Calu3 (cell line): ENCODE data around the gene CALHM3. TPM values are rescaled to one million over a fixed set of nuclear protein-coding genes. Genes with fewer than 3 reads are reported as not detected.

Experiments used
- BruUV-seq: library from RNA; stranded (reverse); fragments of 400-500 nt; replicated peaks from 2 replicates; lab custom pipeline; 2021; lab: Mats Ljungman, UMichigan
- CTCF ChIA-PET: fragments of 300-600 bp; sonication (Branson Sonifier 250); formaldehyde crosslinking; loops from one replicate; lab custom pipeline; 2022; ENCODE audit warnings: antibody characterized with exemption; lab: Charles Lee
- DNase-seq: peaks from one replicate; pipeline ENCODE4 v3.0.0; 2022
- H3K27ac Mint-ChIP-seq: one replicate; pipeline ENCODE4 v1.8.0; 2022; ENCODE audit warnings: mixed read lengths; ENCODE audit not compliant: unreplicated experiment
- H3K27me3 Mint-ChIP-seq: one replicate; pipeline ENCODE4 v1.8.0; 2022; ENCODE audit warnings: mixed read lengths; ENCODE audit not compliant: unreplicated experiment
- H3K36me3 Mint-ChIP-seq: one replicate; pipeline ENCODE4 v1.8.0; 2022; ENCODE audit warnings: mild to moderate bottlenecking, moderate library complexity, mixed read lengths; ENCODE audit not compliant: insufficient read depth, unreplicated experiment
- H3K4me1 Mint-ChIP-seq: one replicate; pipeline ENCODE4 v1.8.0; 2022; ENCODE audit warnings: mild to moderate bottlenecking, low read depth, mixed read lengths; ENCODE audit not compliant: unreplicated experiment
- H3K4me3 Mint-ChIP-seq: one replicate; pipeline ENCODE4 v1.8.0; 2022; ENCODE audit warnings: mild to moderate bottlenecking, low read depth, moderate library complexity, mixed read lengths; ENCODE audit not compliant: unreplicated experiment
- H3K9me3 Mint-ChIP-seq: one replicate; pipeline ENCODE4 v1.8.0; 2022; ENCODE audit warnings: low read depth, mixed read lengths; ENCODE audit not compliant: unreplicated experiment
- intact Hi-C: fragments of 100-400 bp; cut with micrococcal nuclease; formaldehyde crosslinking; loops from one replicate; pipeline ENCODE4 v1.10.0; 2022; ENCODE audit not compliant: unreplicated experiment
- total RNA-seq: library from RNA; stranded (reverse); gene quantifications from 2 replicates; pipeline ENCODE4 v1.2.3, GENCODE V29; 2022
- TF ChIP-seq, protein P1 (sequence below): fragments of 200-600 bp; IDR thresholded peaks from one replicate; pipeline ENCODE4 v1.8.0; 2022; ENCODE audit warnings: antibody characterized with exemption; ENCODE audit not compliant: unreplicated experiment

CALHM3 gene
- total RNA-seq, 1 experiment from 2014 or later, result not detected

DNA sequence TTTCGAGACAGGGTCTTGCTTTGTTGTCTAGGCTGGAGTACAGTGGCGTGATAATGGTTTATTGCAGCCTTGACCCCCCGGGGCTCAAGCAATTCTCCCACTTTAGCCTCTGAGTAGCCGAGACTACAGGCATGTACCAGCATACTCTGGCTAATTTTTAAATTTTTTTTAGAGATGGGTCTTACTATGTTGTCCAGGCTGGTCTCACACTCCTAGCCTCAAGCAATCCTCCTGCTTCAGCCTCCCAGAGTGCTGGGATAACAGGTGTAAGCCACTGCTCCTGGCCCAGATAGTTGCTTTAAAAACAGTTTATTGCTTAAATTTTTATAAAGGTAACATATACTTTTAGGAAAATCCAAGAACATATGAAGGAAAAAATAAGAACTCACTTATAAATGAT, 40.8 kb upstream of the CALHM3 start:
- Mint-ChIP-seq H3K27ac (no peak overlapping the region), H3K36me3 (no peaks in the 10 kb centered on the region), H3K27me3 (peaks cover 23% of the 10 kb centered on the region), H3K4me3 (no peak overlapping the region), H3K9me3 (peaks cover 4% of the 10 kb centered on the region), H3K4me1 (peaks cover 50% of the 10 kb centered on the region)
- no peak for DNase-seq
- intact Hi-C loops, result no loop called here
- TF ChIP-seq, protein P1, sequence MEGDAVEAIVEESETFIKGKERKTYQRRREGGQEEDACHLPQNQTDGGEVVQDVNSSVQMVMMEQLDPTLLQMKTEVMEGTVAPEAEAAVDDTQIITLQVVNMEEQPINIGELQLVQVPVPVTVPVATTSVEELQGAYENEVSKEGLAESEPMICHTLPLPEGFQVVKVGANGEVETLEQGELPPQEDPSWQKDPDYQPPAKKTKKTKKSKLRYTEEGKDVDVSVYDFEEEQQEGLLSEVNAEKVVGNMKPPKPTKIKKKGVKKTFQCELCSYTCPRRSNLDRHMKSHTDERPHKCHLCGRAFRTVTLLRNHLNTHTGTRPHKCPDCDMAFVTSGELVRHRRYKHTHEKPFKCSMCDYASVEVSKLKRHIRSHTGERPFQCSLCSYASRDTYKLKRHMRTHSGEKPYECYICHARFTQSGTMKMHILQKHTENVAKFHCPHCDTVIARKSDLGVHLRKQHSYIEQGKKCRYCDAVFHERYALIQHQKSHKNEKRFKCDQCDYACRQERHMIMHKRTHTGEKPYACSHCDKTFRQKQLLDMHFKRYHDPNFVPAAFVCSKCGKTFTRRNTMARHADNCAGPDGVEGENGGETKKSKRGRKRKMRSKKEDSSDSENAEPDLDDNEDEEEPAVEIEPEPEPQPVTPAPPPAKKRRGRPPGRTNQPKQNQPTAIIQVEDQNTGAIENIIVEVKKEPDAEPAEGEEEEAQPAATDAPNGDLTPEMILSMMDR, result no peak
- CTCF ChIA-PET, result no interaction called here
- BruUV-seq, result no TSS peak

DNA sequence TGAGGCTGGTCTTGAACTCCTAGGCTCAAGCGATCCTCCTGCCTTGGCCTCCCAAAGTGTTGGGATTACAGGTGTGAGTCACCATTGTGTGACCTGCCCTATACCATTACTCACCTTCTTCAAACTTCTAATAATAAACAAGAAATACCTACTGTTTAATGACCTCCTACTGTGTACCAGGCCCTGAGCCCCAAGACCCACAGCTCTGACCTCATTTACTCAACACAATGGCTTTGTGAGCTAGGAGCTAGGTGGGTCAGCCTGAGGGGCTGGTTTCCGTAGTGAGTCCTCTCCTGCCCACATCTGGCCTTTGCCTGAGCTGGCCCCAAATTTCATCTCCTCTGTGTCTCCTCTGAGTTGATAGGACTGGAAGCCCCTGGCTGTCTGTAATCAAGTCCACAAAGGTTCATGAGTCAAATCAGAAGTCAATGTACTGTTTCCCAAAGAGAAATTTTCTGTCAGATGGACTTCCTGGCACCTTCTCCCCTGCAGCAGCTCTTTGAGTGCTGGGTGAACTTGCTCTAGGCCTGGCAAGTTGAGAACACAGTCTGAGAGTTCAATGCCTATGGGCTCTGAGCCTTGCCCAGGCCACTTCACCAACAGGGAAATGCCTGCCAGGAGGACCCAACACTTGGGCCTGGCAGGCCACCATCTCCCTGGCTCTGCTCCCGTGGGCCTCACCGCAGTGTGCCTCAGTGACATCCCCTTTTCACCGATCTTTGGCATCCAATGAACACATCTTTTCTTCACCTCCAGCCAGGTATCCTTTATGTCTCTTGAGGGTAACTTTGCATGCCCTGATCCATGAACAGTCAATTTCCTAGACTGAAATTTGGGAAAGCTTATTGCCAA, 38.4 kb upstream of the CALHM3 start:
- no peak overlapping the region for H3K27ac Mint-ChIP-seq
- peaks cover 61% of the 10 kb centered on the region for H3K4me1 Mint-ChIP-seq
- TF ChIP-seq, protein P1, result no peak
- BruUV-seq, result no TSS peak
- H3K27me3 Mint-ChIP-seq, result peaks cover 23% of the 10 kb centered on the region
- H3K4me3 Mint-ChIP-seq, result no peak overlapping the region
- peaks cover 4% of the 10 kb centered on the region for H3K9me3 Mint-ChIP-seq
- intact Hi-C loops, result no loop called here
- DNase-seq, result no peak
- H3K36me3 Mint-ChIP-seq, result no peaks in the 10 kb centered on the region
- CTCF ChIA-PET, result no interaction called here

DNA sequence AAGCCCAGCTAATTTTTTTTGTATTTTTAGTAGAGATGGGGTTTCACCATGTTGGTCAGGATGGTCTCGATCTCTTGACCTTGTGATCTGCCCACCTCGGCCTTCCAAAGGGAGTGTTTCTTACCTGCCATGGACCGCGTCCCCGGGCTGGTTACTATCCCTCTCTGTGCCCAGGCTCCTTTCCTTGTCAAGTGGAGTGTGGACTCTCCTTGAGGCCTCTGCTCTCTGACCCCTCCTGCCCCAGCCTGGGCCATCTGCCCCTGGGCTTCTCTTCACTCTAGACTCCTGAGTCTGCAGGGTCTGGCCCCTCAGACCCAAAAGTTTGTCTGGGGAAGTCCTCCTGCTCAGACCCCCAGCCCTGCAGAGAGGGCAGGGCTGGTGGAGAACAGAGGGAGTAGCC, 35.2 kb upstream of the CALHM3 start:
- peaks cover 49% of the 10 kb centered on the region for H3K4me1 Mint-ChIP-seq
- TF ChIP-seq, protein P1, result no peak
- no TSS peak for BruUV-seq
- no peak overlapping the region for H3K27ac Mint-ChIP-seq
- H3K4me3 Mint-ChIP-seq, result no peak overlapping the region
- no peaks in the 10 kb centered on the region for H3K9me3 Mint-ChIP-seq
- no peak for DNase-seq
- no peaks in the 10 kb centered on the region for H3K27me3 Mint-ChIP-seq
- H3K36me3 Mint-ChIP-seq, result no peaks in the 10 kb centered on the region
- CTCF ChIA-PET, result no interaction called here
- intact Hi-C loops, result no loop called here

DNA sequence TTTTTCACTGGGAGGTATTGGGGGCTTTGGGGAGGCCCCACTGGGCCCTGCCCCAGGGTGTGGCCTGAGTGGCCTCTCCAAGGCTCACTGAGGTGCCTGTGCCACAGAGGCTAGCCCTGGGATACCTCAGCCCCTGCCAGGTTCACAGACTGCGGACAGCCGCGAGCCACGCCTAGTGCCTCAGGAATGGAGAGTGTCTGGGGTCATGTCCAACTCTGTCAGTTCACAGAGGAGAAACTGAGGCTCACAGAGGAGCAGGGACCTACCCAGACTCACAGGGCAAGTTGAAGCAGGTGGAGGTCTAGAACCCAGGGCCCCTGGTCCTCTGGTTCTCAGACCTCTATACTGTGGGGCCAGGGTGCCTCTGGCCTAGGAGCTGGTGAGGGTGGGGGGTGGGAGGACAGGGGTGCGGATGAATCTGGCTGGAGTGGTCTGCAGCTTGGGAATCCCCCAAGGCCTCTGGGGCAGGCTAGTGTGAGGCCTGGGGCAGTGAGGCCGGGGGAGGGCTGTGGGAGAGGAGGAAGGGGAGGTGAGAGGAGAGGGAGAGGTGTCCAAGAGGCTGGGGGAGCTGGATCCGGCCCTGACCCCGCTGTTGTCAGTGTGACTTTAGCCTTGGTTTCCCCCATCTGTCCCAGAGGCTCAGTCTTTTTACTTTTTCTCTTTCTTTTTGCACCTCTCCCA, 34.5 kb upstream of the CALHM3 start:
- H3K36me3 Mint-ChIP-seq, result no peaks in the 10 kb centered on the region
- H3K4me3 Mint-ChIP-seq, result no peak overlapping the region
- TF ChIP-seq, protein P1, result no peak
- H3K27ac Mint-ChIP-seq, result no peak overlapping the region
- no TSS peak for BruUV-seq
- no peaks in the 10 kb centered on the region for H3K27me3 Mint-ChIP-seq
- intact Hi-C loops, result no loop called here
- H3K9me3 Mint-ChIP-seq, result no peaks in the 10 kb centered on the region
- DNase-seq, result no peak
- peaks cover 49% of the 10 kb centered on the region for H3K4me1 Mint-ChIP-seq
- CTCF ChIA-PET, result no interaction called here
